Testis (tissue), 3 donors: ENCODE data around the gene CRYM. TPM values are rescaled to one million over a fixed set of nuclear protein-coding genes. Genes with fewer than 3 reads are reported as not detected.

Source experiments
- polyA plus RNA-seq: library from polyadenylated mRNA; stranded (reverse); fragments of 350-450 nt; fragmentation: Illumina TruSeq; extraction: RNeasy Lipid Tissue Mini Kit (QIAGEN cat#74804); gene quantifications from one replicate; pipeline ENCODE4 v1.2.3, GENCODE V29; 2014; ENCODE audit warnings: low read depth, low replicate concordance; ENCODE audit not compliant: insufficient read depth
- total RNA-seq, 2 donors: library from RNA; depleted of rRNA; stranded (reverse); fragments of >200 nt; gene quantifications; one replicate each; pipeline ENCODE4 v1.2.3, GENCODE V29; 2016

Gene CRYM
- total and polyA plus RNA-seq, 3 donors from 2014 or later, result 11.1 to 63.4 (median 14.6) TPM

Other genes with a start within 250 kb of the CRYM start
- 10 to 100 TPM; 19.9 to 21.2 TPM for gene DNAH3, start 127.4 kb downstream of the CRYM start, total RNA-seq
- gene DNAH3, start 127.4 kb downstream of the CRYM start, polyA plus RNA-seq, result 11.7 TPM
- 100 to 1,000 TPM in 1 of 2 donors, 10 to 100 TPM in 1; 54.2 to 131 TPM for gene LDAF1, start 119.6 kb downstream of the CRYM start, total RNA-seq
- 22.8 TPM for gene LDAF1, start 119.6 kb downstream of the CRYM start, polyA plus RNA-seq
- gene ZP2, start 66.7 kb downstream of the CRYM start, total RNA-seq, result under 1 TPM in 1 of 2 donors, not detected in 1; 0.31 TPM
- gene ZP2, start 66.7 kb downstream of the CRYM start, polyA plus RNA-seq, result 0.18 TPM
- under 1 TPM; 0.12 to 0.24 TPM for gene ANKS4B, start 44.6 kb downstream of the CRYM start, total RNA-seq
- 0.40 TPM for gene ANKS4B, start 44.6 kb downstream of the CRYM start, polyA plus RNA-seq